LNCAP (cell line): ENCODE results near the gene EXOC3L4.

Experiments
- TF ChIP-seq, protein P1 (sequence below): fragments of 450-650 bp; IDR thresholded peaks from 2 replicates; pipeline ENCODE4 v1.5.1; 2017; ENCODE audit warnings: mild to moderate bottlenecking

The EXOC3L4 gene

DNA sequence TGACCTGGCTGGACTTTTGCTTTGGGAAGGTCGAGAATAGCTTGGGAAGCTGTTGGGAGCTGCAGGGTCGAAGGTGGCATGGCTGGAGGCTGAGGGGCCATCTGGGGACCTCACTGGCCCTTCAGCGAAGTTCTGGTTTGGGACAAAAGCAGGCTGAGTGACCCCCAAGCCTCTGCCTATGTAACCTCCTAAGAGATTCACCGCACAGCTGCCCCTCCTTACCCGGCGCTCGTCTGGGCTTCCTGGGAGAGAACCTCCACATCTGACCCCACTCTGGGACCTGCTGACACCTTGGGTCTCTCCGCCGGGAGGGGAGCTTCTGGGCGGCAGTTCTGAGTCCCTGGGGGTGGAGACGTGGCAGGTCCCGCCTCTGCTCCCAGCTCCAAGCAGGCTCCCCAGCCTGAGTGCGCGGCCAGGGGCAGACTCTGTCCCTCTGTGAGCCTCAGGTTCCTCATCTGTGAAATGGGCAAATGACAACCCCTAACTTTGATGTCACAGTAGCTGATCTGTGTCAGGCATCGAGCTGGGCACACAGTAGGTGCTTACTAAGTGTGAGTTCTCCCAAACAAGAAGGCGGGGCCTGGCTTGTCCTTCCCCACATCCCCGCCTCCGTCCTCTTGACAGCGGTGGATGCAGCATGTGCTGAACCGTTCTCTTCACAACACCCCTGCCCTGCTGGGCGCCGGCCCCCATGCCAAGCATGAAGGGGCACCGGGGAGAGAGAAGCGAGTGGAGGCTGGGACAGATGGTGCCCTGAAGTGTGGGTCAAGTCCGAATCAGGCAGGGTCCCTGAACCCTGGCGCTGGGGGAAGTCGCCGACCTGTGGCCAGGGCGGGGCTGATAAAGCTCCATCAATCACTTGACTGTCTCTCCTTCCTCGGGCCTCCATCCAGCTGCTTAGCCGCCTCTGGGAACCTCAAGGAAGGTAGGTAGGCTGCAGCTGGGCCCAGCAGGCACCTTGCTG, 3.8 kb downstream of the EXOC3L4 start:
- TF ChIP-seq, protein P1, sequence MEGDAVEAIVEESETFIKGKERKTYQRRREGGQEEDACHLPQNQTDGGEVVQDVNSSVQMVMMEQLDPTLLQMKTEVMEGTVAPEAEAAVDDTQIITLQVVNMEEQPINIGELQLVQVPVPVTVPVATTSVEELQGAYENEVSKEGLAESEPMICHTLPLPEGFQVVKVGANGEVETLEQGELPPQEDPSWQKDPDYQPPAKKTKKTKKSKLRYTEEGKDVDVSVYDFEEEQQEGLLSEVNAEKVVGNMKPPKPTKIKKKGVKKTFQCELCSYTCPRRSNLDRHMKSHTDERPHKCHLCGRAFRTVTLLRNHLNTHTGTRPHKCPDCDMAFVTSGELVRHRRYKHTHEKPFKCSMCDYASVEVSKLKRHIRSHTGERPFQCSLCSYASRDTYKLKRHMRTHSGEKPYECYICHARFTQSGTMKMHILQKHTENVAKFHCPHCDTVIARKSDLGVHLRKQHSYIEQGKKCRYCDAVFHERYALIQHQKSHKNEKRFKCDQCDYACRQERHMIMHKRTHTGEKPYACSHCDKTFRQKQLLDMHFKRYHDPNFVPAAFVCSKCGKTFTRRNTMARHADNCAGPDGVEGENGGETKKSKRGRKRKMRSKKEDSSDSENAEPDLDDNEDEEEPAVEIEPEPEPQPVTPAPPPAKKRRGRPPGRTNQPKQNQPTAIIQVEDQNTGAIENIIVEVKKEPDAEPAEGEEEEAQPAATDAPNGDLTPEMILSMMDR, result no peak

DNA sequence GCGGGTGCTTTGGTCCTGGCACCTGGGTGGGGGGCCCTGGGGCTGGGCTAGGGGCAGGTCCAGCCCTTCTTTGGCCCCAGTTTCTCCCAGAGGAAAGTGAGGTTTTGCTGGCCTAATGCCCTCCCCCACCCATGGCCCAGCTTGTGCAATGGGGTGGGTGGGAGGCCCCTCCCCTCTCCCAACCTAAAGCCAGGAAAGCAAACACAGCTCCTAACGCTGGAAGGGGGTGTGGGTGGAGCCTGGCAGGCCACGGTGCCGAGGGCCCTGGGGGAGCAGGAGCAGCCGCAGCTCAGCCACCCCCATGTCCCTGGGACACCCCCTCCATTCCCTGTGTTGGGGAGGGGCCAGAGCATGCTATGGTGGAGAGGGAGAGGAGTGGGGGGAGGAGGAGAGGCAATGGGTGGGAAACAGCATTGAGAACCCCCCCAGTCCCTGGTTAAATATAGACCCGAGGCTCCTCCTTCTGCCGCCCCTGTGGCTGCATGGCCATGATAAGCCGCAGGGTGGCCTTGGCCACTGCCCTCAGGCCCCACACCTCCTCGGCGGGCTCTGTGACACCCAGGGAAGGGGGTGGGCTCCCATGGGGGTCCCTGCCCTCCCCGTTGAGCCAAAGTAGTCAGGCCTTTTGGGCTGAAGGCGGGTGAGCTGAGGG, 4.7 kb downstream of the EXOC3L4 start:
- TF ChIP-seq, protein P1, result no peak

DNA sequence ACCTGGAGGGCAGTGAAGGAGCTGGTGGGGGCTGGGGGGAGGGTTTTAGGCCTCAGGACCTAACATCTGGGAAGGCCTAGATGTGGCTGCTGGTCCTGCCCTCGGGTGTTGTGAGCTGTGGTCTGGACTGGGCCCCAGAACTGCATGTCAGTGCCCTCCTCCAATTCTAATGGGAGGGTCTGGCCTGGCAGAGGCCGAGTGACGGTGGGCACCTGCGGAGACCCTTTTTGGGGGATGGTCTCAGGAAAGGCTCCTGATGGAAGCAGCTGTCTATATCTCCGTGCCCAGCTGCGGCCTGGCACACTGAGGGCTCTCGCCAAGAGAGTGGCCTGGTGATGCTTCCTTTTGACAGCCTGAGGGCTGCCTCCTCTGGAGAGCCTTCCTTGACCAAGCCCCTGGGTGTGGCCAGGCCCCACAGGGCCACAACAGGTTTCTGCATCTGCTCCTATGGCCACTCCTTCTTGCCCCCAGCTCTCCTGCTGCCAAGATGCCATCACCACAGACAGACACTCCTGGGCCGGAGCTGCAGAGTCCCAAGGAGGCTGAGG, 5.3 kb downstream of the EXOC3L4 start:
- TF ChIP-seq, protein P1, result no peak

DNA sequence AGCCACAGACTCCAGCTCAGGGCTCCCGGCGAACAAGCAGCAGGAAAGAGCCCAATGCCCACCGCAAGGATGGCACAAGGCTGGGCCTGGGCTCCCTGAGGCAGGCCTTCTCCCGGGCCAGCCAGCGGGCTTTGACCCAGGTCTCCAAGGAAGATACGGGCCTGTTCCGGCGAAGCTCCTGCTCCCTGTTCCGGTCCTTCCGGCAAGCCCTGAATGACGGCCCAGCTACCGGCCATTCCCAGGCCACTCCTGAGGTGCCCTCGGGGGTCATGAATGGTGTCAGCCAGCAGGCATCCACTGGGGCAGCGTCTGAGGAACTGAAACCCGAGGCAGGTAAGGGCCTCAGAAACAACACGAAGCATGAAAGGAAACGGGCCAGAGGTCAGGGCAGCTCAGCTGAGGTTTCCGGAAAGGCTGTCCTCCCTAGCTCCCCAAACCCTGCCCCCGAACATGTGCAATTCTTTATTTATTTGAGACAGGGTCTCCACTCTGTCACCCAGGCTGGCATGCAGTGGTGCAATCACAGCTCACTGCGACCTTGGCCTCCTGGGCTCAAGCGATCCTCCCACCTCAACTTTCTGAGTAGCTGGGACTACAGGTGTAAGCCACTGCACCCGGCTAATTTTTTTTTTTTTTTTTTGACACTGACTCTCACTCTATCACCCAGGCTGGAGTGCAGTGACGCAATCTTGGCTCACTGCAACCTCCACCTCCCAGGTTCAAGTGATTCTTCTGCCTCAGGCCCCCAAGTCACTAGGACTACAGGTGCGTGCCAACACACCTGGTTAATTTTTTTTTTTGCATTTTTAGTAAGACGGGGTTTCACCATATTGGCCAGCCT, 6.0 kb downstream of the EXOC3L4 start:
- TF ChIP-seq, protein P1, result no peak

DNA sequence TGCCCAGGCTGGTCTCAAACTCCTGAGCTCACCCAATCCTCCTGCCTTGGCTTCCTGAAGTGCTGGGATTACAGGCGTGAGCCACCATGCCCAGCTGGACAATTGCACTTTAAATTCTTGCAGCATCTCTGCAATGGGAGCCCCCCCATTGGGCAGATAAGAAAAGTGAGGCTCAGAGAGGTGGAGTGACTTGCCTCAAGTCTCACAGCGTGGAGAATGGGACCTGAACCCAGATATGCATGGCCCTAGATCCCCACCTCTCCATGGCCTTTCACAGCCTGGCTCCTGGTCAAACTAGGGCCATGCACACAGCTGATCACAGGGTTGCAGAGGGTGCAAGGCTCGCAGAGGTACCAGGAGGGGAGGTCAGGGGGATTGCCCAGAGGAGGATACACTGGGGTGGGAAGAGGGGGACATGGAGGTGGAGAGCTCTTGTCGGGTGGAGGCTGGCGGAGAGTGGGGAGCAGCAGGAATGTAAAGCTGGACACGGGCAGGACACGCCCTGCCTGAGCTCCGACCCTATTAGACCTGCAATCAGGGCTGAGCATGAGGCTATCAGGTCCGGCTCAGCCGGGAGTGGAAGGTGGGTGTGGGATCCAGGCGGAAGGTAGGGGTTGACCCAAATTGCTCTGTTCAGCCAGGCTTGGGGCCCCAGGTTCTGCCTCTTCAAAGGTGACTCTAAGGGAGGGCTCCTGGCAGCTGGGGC, 6.9 kb downstream of the EXOC3L4 start:
- TF ChIP-seq, protein P1, result no peak

DNA sequence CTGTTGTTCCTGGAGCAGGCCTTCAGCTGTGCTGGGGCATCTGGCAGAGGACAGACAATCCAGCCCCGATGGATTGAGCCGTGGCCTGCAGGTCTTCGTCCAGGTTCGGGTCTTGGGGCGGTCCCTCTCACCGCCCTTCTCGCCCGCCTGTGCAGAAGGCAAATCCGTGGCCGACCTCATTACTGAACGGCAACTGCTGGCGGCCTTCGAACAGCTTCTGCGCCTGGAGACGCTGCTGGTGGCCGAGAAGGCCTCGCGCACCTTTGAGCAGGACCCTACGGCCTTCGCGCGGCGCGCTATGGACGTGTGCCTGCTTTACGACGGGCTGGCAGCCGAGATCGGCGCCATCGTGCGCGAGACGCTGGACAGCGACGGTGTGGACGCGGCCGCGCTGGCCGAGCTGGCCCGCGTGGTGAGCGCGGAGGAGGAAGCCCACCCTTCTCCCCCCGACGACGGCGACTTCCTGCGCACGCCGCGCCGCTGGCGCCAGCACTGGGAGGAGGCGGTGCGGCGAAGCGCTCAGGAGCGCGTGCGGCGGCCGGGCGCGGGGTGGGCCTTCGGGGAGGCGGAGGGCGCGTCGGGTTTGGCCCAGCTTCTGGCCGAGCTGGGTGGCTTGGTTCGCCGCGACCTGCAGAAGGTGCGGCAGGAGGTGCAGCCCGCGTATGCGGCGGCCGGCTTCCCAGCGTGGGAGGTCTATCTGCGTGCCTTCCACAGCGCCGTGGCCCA, 7.6 kb downstream of the EXOC3L4 start:
- TF ChIP-seq, protein P1, result no peak
